NT2/D1 (cell line): ENCODE results near the gene MDK.
"Not testable (repeated sequence)": the region's sequence is repeated elsewhere in the genome, so short reads cannot be mapped to it uniquely, and the experiment has no call there.

Source experiments
- DNase-seq: peaks from one replicate; pipeline ENCODE4 v3.0.0-alpha.2; 2011; ENCODE audit warnings: low read depth, low spot score
- H3K27me3 ChIP-seq: 2 replicates; pipeline ENCODE4 v1.6.0; 2011; ENCODE audit warnings: mild to moderate bottlenecking; ENCODE audit not compliant: insufficient read length, insufficient read depth
- H3K36me3 ChIP-seq: 2 replicates; pipeline ENCODE4 v1.6.1; 2011; ENCODE audit warnings: mild to moderate bottlenecking, low read length, mixed read lengths; ENCODE audit not compliant: insufficient read depth, insufficient read length
- H3K4me1 ChIP-seq: 2 replicates; pipeline ENCODE4 v1.5.1; 2011; ENCODE audit not compliant: insufficient read depth, insufficient read length
- H3K4me3 ChIP-seq: 2 replicates; pipeline ENCODE4 v1.5.1; 2011; ENCODE audit warnings: low read depth; ENCODE audit not compliant: insufficient read length
- H3K9ac ChIP-seq: 2 replicates; pipeline ENCODE4 v1.6.0; 2011; ENCODE audit warnings: low read depth; ENCODE audit not compliant: insufficient read length
- H3K9me3 ChIP-seq: 2 replicates; pipeline ENCODE4 v1.5.1; 2011; ENCODE audit warnings: mild to moderate bottlenecking, low read length; ENCODE audit not compliant: insufficient read depth
- SUZ12 ChIP-seq: IDR thresholded peaks from 2 replicates; pipeline ENCODE4 v1.6.1; 2011; ENCODE audit not compliant: insufficient read length, insufficient read depth; ENCODE audit errors: extremely low read depth
- YY1 ChIP-seq: IDR thresholded peaks from 2 replicates; pipeline ENCODE4 v1.6.1; 2011; ENCODE audit not compliant: insufficient read length, insufficient read depth
- ZNF274 ChIP-seq: IDR thresholded peaks from 2 replicates; pipeline ENCODE4 v1.6.1; 2011; ENCODE audit warnings: mild to moderate bottlenecking, low read depth, low read length

The MDK gene

GRCh38 chr11:46376258-46377050 is 5.0 kb upstream of the MDK start:
- H3K9ac ChIP-seq = no peak overlapping the region
- peaks cover 75% of the 10 kb centered on the region for H3K36me3 ChIP-seq
- no peaks in the 10 kb centered on the region for H3K27me3 ChIP-seq
- no peaks in the 10 kb centered on the region for H3K9me3 ChIP-seq
- H3K4me1 ChIP-seq = peaks cover 15% of the 10 kb centered on the region
- H3K4me3 ChIP-seq = no peak overlapping the region
- DNase-seq = no peak
- TF ChIP-seq ZNF274 = no peak
- TF ChIP-seq YY1 = no peak
- no peak for TF ChIP-seq SUZ12

DNA sequence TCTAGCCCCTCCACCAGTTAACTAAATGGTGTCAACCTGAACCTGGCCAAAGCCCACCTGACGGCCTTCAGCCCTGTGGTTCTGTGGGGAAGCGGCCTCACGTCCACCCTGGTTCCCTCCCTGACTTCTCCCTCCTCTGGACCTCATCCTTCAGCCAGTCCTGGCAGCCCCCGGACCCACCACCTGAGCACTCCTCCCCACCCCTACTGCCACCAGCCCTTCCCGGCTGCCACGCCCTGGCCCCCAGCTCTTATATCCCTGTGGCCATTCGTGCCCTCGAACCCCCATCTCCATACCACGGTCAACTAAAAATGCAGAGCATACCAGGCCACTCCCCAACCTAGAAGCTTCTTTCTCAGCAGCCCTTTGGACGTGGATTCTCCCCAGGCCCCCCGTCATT is 4.2 kb upstream of the MDK start:
- Histone ChIP-seq H3K27me3 (no peaks in the 10 kb centered on the region), H3K4me1 (peaks cover 15% of the 10 kb centered on the region), H3K9ac (no peak overlapping the region), H3K36me3 (peaks cover 67% of the 10 kb centered on the region), H3K4me3 (no peak overlapping the region), H3K9me3 (no peaks in the 10 kb centered on the region)
- no peak for TF ChIP-seq ZNF274
- TF ChIP-seq SUZ12 = no peak
- TF ChIP-seq YY1 = no peak
- no peak for DNase-seq

DNA sequence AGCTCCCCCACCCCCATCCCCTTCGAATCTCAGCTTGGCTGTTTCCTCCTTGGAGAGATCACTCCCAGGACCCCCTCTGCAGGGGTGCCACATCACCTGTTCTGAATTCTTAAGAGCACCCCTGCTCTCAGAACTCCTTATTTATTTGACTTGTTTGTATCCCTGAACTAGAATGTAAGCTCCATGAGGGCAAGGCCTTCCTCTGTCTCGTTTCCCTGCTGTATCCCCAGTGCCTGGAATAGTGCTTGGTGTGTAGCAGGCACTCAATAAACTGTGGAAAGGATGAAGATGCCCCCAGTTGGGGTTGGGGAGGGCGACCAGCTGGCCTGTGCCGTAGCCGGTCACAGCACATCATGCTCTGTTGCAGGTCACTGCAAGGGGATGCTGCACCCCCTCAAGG is 3.6 kb upstream of the MDK start:
- peaks cover 66% of the 10 kb centered on the region for H3K36me3 ChIP-seq
- TF ChIP-seq ZNF274 = no peak
- no peak for TF ChIP-seq YY1
- TF ChIP-seq SUZ12 = no peak
- no peak for DNase-seq

DNA sequence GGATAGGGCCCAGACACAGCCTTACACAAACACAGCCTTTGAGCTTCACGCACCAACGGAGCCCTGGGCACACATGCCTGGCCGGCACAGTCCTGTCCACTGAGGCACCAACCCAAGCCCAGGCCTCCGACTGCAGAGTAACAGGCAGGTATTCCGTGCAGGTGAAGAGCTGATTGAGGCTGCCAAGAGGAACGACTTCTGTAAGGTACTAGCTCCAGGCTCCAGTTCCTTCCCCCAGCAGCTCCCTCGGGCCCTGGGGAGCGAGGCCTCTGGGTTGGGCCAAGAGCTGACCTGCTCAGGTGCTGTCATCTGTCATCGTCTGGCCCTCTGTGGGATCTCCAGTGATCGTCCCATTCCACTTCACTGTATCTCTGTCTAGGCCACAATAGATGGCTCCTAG is 3.2 kb upstream of the MDK start:
- Histone ChIP-seq H3K36me3 (peaks cover 68% of the 10 kb centered on the region), H3K9me3 (no peaks in the 10 kb centered on the region), H3K9ac (peak overlapping the region; percentile 75), H3K4me3 (no peak overlapping the region), H3K27me3 (no peaks in the 10 kb centered on the region), H3K4me1 (peaks cover 16% of the 10 kb centered on the region)
- no peak for TF ChIP-seq YY1
- no peak for TF ChIP-seq SUZ12
- no peak for DNase-seq

More for the DNA sequence above, 3.6 kb upstream of the MDK start:
- no peak overlapping the region for H3K9ac ChIP-seq
- H3K4me1 ChIP-seq = peaks cover 13% of the 10 kb centered on the region
- H3K9me3 ChIP-seq = no peaks in the 10 kb centered on the region
- H3K27me3 ChIP-seq = no peaks in the 10 kb centered on the region
- H3K4me3 ChIP-seq = no peak overlapping the region

DNA sequence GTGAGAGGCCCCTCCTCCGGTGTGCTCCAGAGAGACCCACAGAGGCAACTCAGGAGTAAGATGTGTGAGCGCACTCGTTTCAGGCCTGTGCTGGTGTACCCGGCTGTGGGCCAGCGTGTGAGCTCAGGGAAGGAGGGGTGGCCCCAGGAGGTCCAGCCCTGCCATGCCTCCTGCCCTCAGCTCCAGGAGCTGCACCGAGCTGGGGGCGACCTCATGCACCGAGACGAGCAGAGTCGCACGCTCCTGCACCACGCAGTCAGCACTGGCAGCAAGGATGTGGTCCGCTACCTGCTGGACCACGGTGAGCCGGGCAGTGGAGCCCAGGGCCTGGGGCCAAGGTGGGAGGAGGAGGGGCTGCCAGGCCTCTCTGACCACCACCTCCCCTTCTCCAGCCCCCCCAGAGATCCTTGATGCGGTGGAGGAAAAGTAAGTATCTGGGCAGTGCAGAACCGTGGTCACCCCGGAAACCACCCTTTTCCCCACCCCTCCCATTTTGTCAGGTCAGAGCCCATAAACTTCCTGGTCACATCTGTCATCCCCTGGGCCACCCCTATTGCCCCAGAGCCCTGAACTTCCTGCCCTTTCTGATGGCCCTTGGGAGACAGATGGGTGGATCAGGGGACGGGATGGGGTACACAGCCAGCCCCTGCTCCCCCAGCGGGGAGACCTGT is 2.5 kb upstream of the MDK start:
- DNase-seq = no peak
- TF ChIP-seq ZNF274 (no peak), SUZ12 (no peak), YY1 (no peak)
- H3K36me3 ChIP-seq = peaks cover 70% of the 10 kb centered on the region
- H3K9ac ChIP-seq = peak overlapping the region; percentile 75
- no peaks in the 10 kb centered on the region for H3K27me3 ChIP-seq
- no peaks in the 10 kb centered on the region for H3K9me3 ChIP-seq
- no peak overlapping the region for H3K4me3 ChIP-seq
- H3K4me1 ChIP-seq = peaks cover 20% of the 10 kb centered on the region

DNA sequence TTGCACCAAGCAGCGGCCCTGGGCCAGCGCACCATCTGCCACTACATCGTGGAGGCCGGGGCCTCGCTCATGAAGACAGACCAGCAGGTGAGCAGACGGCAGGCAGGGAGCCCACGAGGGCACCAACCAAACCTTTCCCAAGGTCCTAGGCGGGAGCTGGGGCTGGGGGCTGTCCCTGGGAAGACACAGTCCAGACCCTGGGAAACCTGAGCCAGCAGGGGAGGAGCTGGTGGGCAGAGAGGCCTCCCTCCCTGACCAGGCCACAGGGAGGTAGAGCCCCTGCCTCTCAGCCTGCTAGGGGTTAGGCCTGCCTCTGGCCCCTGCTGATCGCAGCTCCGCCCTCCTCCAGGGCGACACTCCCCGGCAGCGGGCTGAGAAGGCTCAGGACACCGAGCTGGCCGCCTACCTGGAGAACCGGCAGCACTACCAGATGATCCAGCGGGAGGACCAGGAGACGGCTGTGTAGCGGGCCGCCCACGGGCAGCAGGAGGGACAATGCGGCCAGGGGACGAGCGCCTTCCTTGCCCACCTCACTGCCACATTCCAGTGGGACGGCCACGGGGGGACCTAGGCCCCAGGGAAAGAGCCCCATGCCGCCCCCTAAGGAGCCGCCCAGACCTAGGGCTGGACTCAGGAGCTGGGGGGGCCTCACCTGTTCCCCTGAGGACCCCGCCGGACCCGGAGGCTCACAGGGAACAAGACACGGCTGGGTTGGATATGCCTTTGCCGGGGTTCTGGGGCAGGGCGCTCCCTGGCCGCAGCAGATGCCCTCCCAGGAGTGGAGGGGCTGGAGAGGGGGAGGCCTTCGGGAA is 1.8 kb upstream of the MDK start:
- Histone ChIP-seq H3K9ac (peak overlapping the region; percentile 75), H3K4me3 (peak overlapping the region; percentile 63), H3K36me3 (peaks cover 66% of the 10 kb centered on the region), H3K4me1 (peaks cover 23% of the 10 kb centered on the region)
- not testable (repeated sequence) for DNase-seq, H3K27me3 ChIP-seq, H3K9me3 ChIP-seq

- Histone ChIP-seq H3K9me3 (no peaks in the 10 kb centered on the region), H3K4me1 (peaks cover 23% of the 10 kb centered on the region), H3K27me3 (no peaks in the 10 kb centered on the region), H3K36me3 (peaks cover 62% of the 10 kb centered on the region), H3K4me3 (peak overlapping the region; percentile 63), H3K9ac (peak overlapping the region; percentile 91)
- TF ChIP-seq ZNF274 (no peak), YY1 (no peak), SUZ12 (no peak)
- DNase-seq = no peak
These were observed 975 bp upstream of the MDK start for GRCh38 chr11:46380340-46381047.
